CD4-positive, CD25-positive, alpha-beta regulatory T cell (primary cell): ENCODE results near the gene CREBBP. TPM values are rescaled to one million over a fixed set of nuclear protein-coding genes. Genes with fewer than 3 reads are reported as not detected.

ENCODE experiments used
- ATAC-seq, 2 donors: fragments of 150-1000 bp; cut with Tn5 transposase; one replicate each; pipeline ENCODE4 v1.10.0; 2021; ENCODE audit warnings: low read depth in 2 of 2, moderate number of reproducible peaks in 2 of 2, moderate library complexity in 1 of 2
- DNase-seq, 3 donors: peaks; one replicate each; pipeline versions ENCODE4 v3.0.0 to v3.0.0-alpha.2; 2012 to 2022; ENCODE audit warnings: mixed read lengths in 1 of 3
- H3K27ac ChIP-seq: one replicate; pipeline ENCODE4 v1.7.0; 2013; ENCODE audit warnings: mild to moderate bottlenecking, low read length; ENCODE audit not compliant: insufficient read depth, poor library complexity, severe bottlenecking
- H3K27me3 ChIP-seq: one replicate; pipeline ENCODE4 v1.7.0; 2013; ENCODE audit warnings: low read length; ENCODE audit not compliant: control insufficient read depth, insufficient read depth
- H3K36me3 ChIP-seq: one replicate; pipeline ENCODE4 v1.7.0; 2013; ENCODE audit warnings: mild to moderate bottlenecking, low read length, moderate library complexity; ENCODE audit not compliant: control insufficient read depth, insufficient read depth
- H3K4me1 ChIP-seq: 2 replicates; pipeline ENCODE4 v1.7.0; 2013; ENCODE audit warnings: mild to moderate bottlenecking, low read length; ENCODE audit not compliant: insufficient read depth, control insufficient read depth, poor library complexity, severe bottlenecking
- H3K4me3 ChIP-seq: one replicate; pipeline ENCODE4 v1.7.0; 2013; ENCODE audit warnings: low read depth, mild to moderate bottlenecking, low read length, moderate library complexity
- H3K9me3 ChIP-seq, 2 experiments: 1 replicate in 1 of 2; 2 replicates in 1 of 2; pipeline ENCODE4 v1.7.0; 2013; ENCODE audit warnings: low read length in 2 of 2, mild to moderate bottlenecking in 1 of 2, moderate library complexity in 1 of 2; ENCODE audit not compliant: control insufficient read depth in 2 of 2
- H3K27ac Mint-ChIP-seq, 3 donors: one replicate each; pipeline ENCODE4 v1.8.0; 2020 to 2022; ENCODE audit warnings: mild to moderate bottlenecking in 3 of 3, mixed read lengths in 3 of 3, moderate library complexity in 2 of 3
- H3K27me3 Mint-ChIP-seq: one replicate; pipeline ENCODE4 v1.8.0; 2022; ENCODE audit warnings: mild to moderate bottlenecking, mixed read lengths
- H3K36me3 Mint-ChIP-seq: one replicate; pipeline ENCODE4 v1.8.0; 2020; ENCODE audit warnings: mixed read lengths
- H3K4me1 Mint-ChIP-seq, 4 donors: one replicate each; pipeline ENCODE4 v1.8.0; 2020 to 2022; ENCODE audit warnings: mixed read lengths in 4 of 4, mild to moderate bottlenecking in 1 of 4
- H3K4me3 Mint-ChIP-seq, 4 donors: one replicate each; pipeline ENCODE4 v1.8.0; 2020 to 2022; ENCODE audit warnings: mild to moderate bottlenecking in 4 of 4, mixed read lengths in 4 of 4, moderate library complexity in 3 of 4
- H3K9me3 Mint-ChIP-seq, 7 donors: one replicate each; pipeline ENCODE4 v1.8.0; 2020 to 2022; ENCODE audit warnings: mixed read lengths in 7 of 7, mild to moderate bottlenecking in 3 of 7, moderate library complexity in 2 of 7
- polyA plus RNA-seq, 4 donors: library from polyadenylated mRNA; unstranded; fragments of 300-500 nt; fragmentation: Illumina TruSeq; gene quantifications; one replicate each; pipeline ENCODE4 v1.2.3, GENCODE V29; 2021
- total RNA-seq: library from RNA; stranded (reverse); gene quantifications from one replicate; pipeline ENCODE4 v1.2.3, GENCODE V29; 2022

CREBBP gene
- total and polyA plus RNA-seq, 5 donors from 2014 or later, result 3.3 to 192 (median 4.1) TPM

- Mint-ChIP-seq H3K27ac (peak overlapping the region in 2 of 3 donors; percentile 9 to 52), H3K4me3 (no peak overlapping the region), H3K4me1 (peaks cover 17 to 59% (median 42%) of the 10 kb centered on the region in 4 donors), H3K9me3 (no peaks in the 10 kb centered on the region), H3K27me3 (no peaks in the 10 kb centered on the region), H3K36me3 (peaks cover 34% of the 10 kb centered on the region)
- Histone ChIP-seq H3K4me1 (peaks cover 24% of the 10 kb centered on the region), H3K27me3 (no peaks in the 10 kb centered on the region), H3K27ac (no peak overlapping the region), H3K4me3 (no peak overlapping the region), H3K36me3 (peaks cover 63% of the 10 kb centered on the region), H3K9me3 (no peaks in the 10 kb centered on the region)
- DNase-seq (no peak), ATAC-seq (peak in 1 of 2 donors; percentile 44)
These were observed 92.4 kb downstream of the CREBBP start for GRCh38 chr16:3787924-3788661.

DNA sequence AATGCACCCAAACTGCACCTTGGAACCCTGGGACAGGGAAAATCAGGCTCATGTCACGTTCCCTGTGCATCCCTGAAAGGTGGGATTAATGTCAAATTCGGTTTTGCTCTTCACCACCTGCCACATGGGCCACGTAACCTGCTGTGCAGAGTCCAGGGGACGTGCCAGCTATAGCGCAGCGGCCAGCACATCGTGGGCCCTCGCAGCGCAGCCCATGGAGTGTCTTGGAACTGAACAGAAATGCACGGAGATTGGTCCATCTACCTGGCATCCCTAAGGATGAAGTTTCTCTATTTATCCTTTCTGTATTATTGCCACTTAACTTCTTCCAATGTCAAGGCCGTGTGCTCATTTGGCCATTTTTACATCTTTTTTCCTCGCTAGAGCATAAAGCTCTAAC lies 95.1 kb downstream of the CREBBP start:
- Histone ChIP-seq H3K9me3 (no peaks in the 10 kb centered on the region), H3K4me3 (no peak overlapping the region), H3K36me3 (peaks cover 63% of the 10 kb centered on the region), H3K27ac (no peak overlapping the region), H3K4me1 (peaks cover 18% of the 10 kb centered on the region), H3K27me3 (no peaks in the 10 kb centered on the region)
- no peak for DNase-seq
- Mint-ChIP-seq H3K36me3 (peaks cover 15% of the 10 kb centered on the region), H3K4me3 (no peak overlapping the region), H3K9me3 (no peaks in the 10 kb centered on the region), H3K27ac (no peak overlapping the region), H3K4me1 (peaks cover 17 to 44% (median 32%) of the 10 kb centered on the region in 4 donors), H3K27me3 (no peaks in the 10 kb centered on the region)
- ATAC-seq, result no peak

GRCh38 chr16:3783516-3783915 lies 97.0 kb downstream of the CREBBP start:
- Histone ChIP-seq H3K9me3 (no peaks in the 10 kb centered on the region), H3K36me3 (peaks cover 75% of the 10 kb centered on the region), H3K27ac (no peak overlapping the region), H3K4me3 (no peak overlapping the region), H3K4me1 (no peaks in the 10 kb centered on the region), H3K27me3 (no peaks in the 10 kb centered on the region)
- Mint-ChIP-seq H3K27me3 (no peaks in the 10 kb centered on the region), H3K9me3 (no peaks in the 10 kb centered on the region), H3K4me3 (no peak overlapping the region), H3K27ac (peak overlapping the region in 2 of 3 donors; percentile 74 to 76), H3K36me3 (peaks cover 8% of the 10 kb centered on the region), H3K4me1 (peaks cover 8 to 26% (median 16%) of the 10 kb centered on the region in 4 donors)
- ATAC-seq (no peak), DNase-seq (no peak)

- Mint-ChIP-seq H3K36me3 (peaks cover 18% of the 10 kb centered on the region), H3K9me3 (no peaks in the 10 kb centered on the region), H3K27me3 (no peaks in the 10 kb centered on the region), H3K27ac (peak overlapping the region in 1 of 3 donors; percentile 76), H3K4me3 (no peak overlapping the region), H3K4me1 (peaks cover 8 to 23% (median 15%) of the 10 kb centered on the region in 4 donors)
- Histone ChIP-seq H3K36me3 (peaks cover 84% of the 10 kb centered on the region), H3K4me1 (no peaks in the 10 kb centered on the region), H3K9me3 (no peaks in the 10 kb centered on the region), H3K27ac (no peak overlapping the region), H3K27me3 (no peaks in the 10 kb centered on the region), H3K4me3 (no peak overlapping the region)
- ATAC-seq, result no peak
- no peak for DNase-seq
These were observed 97.9 kb downstream of the CREBBP start for GRCh38 chr16:3782566-3782965.

GRCh38 chr16:3781421-3781820 lies 99.1 kb downstream of the CREBBP start:
- peaks cover 82% of the 10 kb centered on the region for H3K36me3 ChIP-seq
- H3K9me3 ChIP-seq, result no peaks in the 10 kb centered on the region
- H3K9me3 Mint-ChIP-seq, result no peaks in the 10 kb centered on the region
- no peak overlapping the region for H3K4me3 Mint-ChIP-seq
- peaks cover 8 to 23% (median 15%) of the 10 kb centered on the region in 4 donors for H3K4me1 Mint-ChIP-seq
- DNase-seq, result no peak
- no peak overlapping the region for H3K27ac ChIP-seq
- no peak overlapping the region for H3K4me3 ChIP-seq
- ATAC-seq, result no peak
- H3K27ac Mint-ChIP-seq, result no peak overlapping the region
- peaks cover 23% of the 10 kb centered on the region for H3K36me3 Mint-ChIP-seq
- H3K27me3 ChIP-seq, result no peaks in the 10 kb centered on the region
- no peaks in the 10 kb centered on the region for H3K4me1 ChIP-seq
- no peaks in the 10 kb centered on the region for H3K27me3 Mint-ChIP-seq

- ATAC-seq, result peak in 1 of 2 donors; percentile 39
- H3K4me3 Mint-ChIP-seq, result no peak overlapping the region
- no peaks in the 10 kb centered on the region for H3K9me3 Mint-ChIP-seq
- DNase-seq, result peak in 1 of 3 donors; percentile 60
- H3K9me3 ChIP-seq, result no peaks in the 10 kb centered on the region
- H3K4me3 ChIP-seq, result no peak overlapping the region
- H3K27ac ChIP-seq, result no peak overlapping the region
- no peak overlapping the region for H3K27ac Mint-ChIP-seq
- no peaks in the 10 kb centered on the region for H3K27me3 Mint-ChIP-seq
- H3K27me3 ChIP-seq, result no peaks in the 10 kb centered on the region
- no peaks in the 10 kb centered on the region for H3K4me1 ChIP-seq
- peaks cover 23% of the 10 kb centered on the region for H3K36me3 Mint-ChIP-seq
- peaks cover 8 to 23% (median 15%) of the 10 kb centered on the region in 4 donors for H3K4me1 Mint-ChIP-seq
- peaks cover 83% of the 10 kb centered on the region for H3K36me3 ChIP-seq
These were observed 99.9 kb downstream of the CREBBP start for GRCh38 chr16:3780570-3780969.

GRCh38 chr16:3776316-3776715 lies 104.2 kb downstream of the CREBBP start:
- Mint-ChIP-seq H3K4me3 (no peak overlapping the region), H3K27me3 (no peaks in the 10 kb centered on the region), H3K27ac (peak overlapping the region in 1 of 3 donors; percentile 92), H3K36me3 (peaks cover 31% of the 10 kb centered on the region), H3K4me1 (peaks cover 0 to 8% (median 2%) of the 10 kb centered on the region in 4 donors), H3K9me3 (peaks cover 0 to 1% (median 0%) of the 10 kb centered on the region in 7 donors)
- ATAC-seq (no peak), DNase-seq (no peak)
- Histone ChIP-seq H3K4me3 (no peak overlapping the region), H3K9me3 (no peaks in the 10 kb centered on the region), H3K27ac (no peak overlapping the region), H3K36me3 (peaks cover 88% of the 10 kb centered on the region), H3K27me3 (no peaks in the 10 kb centered on the region), H3K4me1 (no peaks in the 10 kb centered on the region)

DNA sequence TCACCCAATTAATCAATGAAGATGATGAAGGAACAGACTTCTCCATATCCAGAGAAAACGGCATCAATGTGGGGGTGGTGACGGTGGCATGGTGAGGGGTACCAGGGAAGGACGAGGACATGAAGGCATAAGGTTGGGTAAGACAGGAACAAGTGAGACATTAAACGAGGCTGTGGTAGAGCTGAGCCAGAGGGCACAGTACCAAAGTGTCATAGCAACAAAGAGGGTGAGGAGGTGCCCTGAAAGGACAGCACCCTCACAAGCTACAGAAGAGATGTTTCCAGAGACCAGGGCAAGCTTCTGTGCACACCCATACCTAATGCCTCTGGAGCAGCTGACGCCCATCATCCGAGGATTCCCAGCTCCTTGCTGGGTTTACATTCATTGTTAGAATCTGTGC lies 105.7 kb downstream of the CREBBP start:
- H3K4me1 Mint-ChIP-seq, result peaks cover 0 to 5% (median 2%) of the 10 kb centered on the region in 4 donors
- Histone ChIP-seq H3K9me3 (no peaks in the 10 kb centered on the region), H3K36me3 (peaks cover 88% of the 10 kb centered on the region), H3K4me3 (no peak overlapping the region), H3K27me3 (no peaks in the 10 kb centered on the region), H3K27ac (no peak overlapping the region), H3K4me1 (no peaks in the 10 kb centered on the region)
- peaks cover 0 to 1% (median 0%) of the 10 kb centered on the region in 7 donors for H3K9me3 Mint-ChIP-seq
- peaks cover 34% of the 10 kb centered on the region for H3K36me3 Mint-ChIP-seq
- H3K27me3 Mint-ChIP-seq, result no peaks in the 10 kb centered on the region
- DNase-seq (no peak), ATAC-seq (no peak)
- H3K4me3 Mint-ChIP-seq, result no peak overlapping the region
- H3K27ac Mint-ChIP-seq, result peak overlapping the region in 2 of 3 donors; percentile 38 to 69
